Measurements from ENCODE around the gene COP1.
A peak's percentile ranks its signal among the peaks of the same experiment; 100 is the strongest.
"Not testable (repeated sequence)": the region's sequence is repeated elsewhere in the genome, so short reads cannot be mapped to it uniquely, and the experiment has no call there.

The COP1 gene

DNA sequence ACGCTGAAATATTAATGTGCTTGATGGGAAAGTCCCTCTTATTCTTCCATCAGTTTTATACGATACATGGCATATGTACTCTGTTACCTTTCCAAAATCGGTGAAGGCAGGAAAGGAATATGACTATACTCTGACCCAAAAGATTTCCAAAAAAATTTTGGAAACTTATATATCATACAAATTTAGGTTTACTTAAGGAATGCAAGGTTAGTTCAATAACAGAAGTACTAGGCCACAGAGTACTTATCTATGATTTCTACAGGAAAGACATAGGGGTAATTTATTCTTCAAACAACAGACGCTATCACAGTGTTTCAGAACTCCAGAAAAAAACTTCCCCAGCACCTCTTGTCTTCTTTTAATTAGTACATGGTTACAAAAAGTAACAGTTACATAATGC, 84.8 kb downstream of the COP1 start:
- no peak for DNase-seq (ENCODE audit: low spot score)

DNA sequence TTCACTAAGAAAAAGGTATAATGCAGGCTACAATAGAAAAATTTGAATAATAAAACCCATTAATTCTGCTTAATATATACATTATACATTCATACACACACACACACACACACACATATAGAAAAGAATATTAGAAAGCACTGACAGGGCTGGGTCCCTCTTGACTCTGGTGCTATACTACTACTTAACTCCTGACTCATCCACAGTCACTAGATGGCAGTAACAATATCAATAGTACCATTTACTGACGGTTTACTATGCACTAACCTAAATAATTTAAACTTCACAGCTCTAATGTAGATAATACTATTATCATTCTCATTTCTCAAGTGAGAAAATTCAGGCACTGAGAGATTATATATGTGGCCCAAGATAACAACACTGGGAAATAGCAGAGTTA, 87.5 kb downstream of the COP1 start:
- no peak for DNase-seq (ENCODE audit: low spot score)

DNA sequence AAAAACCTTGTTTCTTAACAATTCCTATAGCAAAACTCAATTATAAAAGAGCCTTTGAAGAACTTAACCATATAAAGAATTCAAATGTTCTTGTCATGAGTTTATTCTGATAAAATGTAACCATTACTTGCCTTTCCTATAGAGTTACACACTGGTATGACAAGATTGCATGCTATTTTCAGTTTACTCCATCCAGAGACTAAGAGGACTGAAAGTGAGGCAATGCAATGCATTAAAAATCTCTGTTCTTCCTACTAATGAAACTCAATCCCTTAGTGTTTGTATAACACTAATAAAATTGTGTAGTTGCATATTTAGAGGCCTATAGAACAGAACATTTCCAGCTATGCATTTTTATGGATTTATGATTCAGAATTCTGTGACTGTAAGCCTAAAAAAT, 88.1 kb downstream of the COP1 start:
- DNase-seq (ENCODE audit: low spot score) = no peak

DNA sequence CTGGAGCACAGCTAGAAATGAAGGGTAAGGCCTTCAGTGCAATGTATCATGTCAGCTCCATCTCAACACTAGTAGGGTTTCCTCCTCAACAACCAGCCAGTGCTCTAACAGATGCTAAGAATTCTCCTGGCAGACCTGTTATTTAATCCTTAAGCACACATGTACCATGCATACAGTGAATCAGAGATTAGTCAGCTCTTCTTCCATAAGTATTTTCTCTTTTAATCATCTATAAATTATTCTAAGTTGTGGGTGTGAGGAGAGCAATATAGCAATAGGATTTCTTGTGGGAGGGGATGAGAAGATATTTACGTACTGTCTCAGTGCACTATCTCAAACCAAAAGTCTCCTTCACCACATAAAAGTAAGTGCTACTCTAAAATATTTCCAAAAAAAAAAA, 95.3 kb downstream of the COP1 start:
- DNase-seq (ENCODE audit: low spot score) = no peak

DNA sequence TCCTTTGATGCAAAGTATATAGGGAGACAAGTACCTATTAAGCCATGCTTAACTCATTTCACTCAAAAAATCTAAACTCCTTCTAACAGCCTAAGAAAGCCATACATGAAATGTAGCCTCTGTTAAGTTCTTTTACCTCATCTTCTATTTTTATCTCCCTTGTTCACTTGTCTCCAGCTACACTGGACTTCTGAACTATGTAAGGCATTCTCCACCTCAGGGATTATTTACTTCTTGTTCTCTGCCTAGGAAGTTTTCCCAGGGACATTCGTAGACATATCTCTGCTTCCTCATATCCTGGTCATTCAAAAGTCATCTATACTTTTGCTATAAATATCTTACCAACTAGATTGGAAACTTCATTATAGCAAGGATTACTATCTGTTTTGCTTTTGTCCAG, 96.9 kb downstream of the COP1 start:
- DNase-seq (ENCODE audit: low spot score) = no peak

DNA sequence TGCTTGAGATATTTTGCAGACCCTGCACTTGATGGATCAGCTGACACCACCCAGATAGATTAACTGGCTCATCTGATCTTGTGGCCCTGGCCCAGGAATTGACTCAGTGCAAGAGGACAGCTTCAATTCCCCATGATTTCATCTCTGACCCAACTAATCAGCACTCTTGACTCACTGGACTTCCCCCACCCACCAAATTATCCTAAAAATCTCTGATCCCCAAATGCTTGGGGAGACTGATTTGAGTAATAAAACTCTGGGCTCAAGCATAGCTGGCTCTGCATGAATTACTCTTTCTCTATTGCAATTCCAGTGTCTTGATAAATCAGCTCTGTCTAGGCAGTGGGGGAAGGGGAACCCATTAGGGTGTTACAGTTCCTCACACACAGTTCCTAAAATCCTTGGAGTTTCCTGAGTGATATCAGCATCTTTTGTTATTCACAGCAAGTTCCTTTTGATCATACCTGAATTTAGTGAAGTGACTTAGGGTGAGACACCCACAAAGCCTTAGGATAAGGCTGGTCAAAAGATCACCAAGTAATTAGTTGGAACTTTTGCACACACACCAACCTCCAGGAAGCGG, 104.2 kb downstream of the COP1 start:
- no peak for DNase-seq (ENCODE audit: low spot score)

DNA sequence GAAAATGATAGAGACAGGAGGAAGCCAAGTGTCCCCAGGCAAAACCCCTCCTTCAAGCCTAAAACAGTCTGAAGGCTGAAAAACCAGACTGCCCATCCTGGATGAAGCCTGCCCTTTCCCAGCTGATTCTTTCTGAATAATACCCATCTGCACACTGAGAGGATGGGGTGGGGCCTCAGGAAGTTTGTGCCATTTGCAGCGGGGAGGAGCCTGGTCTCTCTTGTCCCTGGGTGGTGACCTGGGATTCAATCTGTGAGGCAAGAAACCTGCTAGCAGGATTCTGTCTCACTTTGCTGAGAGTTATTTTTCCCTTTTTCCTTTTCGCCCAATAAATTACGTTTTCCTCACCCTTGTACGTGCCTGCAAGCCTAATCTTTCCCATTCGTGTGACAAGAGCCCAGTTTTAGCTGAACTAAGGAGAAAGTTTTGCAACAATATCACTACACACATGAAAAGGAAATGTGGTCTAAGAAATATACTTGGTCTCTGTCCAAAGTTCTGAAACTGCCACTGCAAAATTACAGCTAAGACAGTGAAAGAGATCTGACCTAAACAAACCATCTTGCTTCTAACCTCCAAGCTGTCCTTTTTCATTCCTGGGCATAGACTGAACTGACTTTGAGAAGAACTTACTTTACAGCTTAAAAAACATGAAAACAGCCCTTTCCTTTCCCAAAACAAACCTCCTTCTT, 105.0 kb downstream of the COP1 start:
- no peak for DNase-seq (ENCODE audit: low spot score)

DNA sequence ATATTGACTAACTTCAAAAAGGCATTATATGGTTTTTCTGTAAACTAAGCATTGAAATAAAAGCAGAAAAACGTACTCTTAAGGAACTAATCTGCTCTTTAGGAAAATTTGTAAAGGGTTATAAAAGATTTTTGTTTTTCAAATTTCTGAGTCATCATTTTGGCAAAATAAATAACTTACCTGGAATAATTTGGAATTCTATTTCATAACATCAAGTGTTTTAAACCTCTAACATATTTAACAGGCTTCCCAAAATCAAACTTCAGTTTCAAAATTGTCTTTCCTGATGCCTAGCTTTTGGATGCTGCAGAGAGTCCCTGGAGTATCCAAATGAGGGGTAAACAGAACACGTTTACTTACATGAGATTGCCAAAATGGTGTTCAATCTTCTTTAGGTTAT, 108.5 kb downstream of the COP1 start:
- no peak for DNase-seq (ENCODE audit: low spot score)

DNA sequence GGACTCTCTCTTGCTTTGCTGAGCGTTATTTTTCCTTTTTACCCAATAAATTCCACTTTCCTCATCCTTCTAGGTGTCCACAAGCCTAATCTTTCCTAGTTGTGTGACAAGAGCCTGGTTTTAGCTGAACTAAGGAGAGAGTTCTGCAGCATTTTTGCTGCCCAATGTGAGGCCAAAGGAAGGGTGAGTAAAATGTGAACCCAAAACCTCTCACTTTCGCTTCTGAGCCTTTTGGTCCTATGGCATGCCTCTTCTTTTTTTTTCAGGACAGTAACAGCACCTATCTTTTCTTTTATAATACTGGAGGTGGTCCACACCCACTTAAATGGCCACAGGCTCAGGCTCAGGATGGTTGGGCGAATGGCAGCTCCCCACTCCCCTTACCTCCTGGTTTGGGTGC, 111.1 kb downstream of the COP1 start:
- DNase-seq (ENCODE audit: low spot score) = no peak

DNA sequence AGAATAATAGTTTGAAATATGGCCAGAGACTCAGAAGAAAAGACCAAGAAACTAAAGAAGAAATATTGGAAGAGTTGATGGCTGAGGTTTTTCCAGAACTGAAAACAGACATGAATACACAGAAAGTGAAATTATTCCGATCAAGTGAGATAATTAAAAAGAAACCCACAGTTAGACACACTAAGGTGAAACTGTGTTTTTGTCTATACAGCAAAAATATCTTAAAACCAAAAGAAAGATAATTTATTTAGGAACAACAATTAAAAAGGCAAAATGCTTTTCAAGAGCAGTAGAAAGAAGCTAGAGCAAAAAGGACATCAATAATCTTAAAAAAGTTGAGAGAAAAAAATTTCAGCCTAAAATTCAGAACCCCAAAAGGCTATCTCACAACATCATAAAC, 116.3 kb downstream of the COP1 start:
- DNase-seq (ENCODE audit: low spot score) = no peak

DNA sequence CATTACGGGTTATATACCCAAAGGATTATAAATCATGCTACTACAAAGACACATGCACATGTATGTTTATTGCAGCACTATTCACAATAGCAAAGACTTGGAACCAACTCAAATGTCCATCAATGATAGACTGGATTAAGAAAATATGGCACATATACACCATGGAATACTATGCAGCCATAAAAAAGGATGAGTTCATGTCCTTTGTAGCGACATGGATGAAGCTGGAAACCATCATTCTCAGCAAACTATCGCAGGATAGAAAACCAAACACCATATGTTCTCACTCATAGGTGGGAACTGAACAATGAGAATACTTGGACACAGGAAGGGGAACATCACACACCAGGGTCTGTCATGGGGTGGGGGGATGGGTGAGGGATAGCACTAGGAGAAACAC, 119.3 kb downstream of the COP1 start:
- not testable (repeated sequence) for DNase-seq (ENCODE audit: low spot score)

DNA sequence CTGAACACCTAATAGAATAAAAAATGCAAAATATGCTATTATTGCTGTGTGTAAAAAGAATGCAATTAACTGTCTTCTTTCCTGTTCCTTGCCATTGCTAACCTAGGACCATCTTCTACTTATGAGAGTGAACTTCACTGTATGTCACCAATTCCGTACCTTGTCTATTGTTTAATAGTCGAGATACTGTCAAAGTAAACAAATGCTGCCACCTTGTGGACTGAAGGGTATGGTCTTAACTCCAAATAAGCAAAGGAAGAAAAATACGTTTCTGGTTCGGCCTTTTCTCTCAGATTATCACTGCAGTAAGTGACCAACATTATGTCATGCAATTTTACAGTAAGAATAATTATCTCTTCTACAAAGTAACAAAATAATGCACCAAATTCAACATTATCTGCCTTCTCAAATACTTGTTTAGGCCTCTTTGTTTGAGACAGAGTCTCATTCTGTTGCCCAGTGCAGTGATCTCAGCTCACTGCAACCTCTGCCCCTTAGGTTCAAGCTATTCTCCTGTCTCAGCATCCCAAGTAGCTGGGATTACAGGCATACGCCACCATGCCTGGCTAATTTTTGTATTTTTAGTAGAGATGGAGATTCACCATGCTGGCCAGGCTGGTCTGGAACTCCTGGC, 133.4 kb downstream of the COP1 start:
- DNase-seq (ENCODE audit: low spot score) = peak; percentile 58

DNA sequence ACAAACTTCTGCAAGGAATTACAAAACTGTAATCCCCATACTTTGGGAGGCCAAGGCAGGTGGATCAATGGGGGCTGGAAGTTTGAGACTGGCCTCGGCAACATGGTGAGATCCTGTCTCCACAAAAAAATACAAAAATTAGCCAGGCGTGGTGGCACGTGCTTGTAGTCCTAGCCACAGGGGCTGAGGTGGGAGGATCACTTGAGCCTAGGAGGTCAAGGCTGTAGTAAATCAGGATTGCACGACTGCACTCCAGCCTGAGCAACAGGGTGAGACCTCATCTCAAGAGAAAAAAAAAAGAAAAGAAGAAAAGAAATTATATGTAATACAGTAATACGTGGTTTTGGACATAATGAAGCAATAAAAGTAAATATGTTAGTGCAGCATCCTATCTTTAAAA, 138.2 kb downstream of the COP1 start:
- no peak for DNase-seq (ENCODE audit: low spot score)

DNA sequence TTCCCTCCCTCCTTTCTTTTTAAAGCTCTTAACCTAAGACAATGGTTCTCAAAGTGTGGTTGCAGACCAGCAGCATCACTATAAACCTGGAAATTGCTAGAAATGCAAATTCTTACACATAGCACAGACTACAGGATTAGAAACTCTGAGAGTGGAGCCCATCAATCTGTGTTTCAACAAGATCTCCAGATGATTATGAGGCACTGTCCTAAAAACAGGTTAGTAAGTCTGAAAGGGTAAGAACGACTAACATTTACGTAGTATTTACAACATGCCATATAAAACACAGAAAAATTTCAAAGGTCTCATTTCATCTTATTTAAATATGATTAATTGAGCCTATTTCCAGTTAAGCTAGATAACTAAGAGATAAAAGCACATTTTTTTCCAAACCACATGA, 138.8 kb downstream of the COP1 start:
- no peak for DNase-seq (ENCODE audit: low spot score)

DNA sequence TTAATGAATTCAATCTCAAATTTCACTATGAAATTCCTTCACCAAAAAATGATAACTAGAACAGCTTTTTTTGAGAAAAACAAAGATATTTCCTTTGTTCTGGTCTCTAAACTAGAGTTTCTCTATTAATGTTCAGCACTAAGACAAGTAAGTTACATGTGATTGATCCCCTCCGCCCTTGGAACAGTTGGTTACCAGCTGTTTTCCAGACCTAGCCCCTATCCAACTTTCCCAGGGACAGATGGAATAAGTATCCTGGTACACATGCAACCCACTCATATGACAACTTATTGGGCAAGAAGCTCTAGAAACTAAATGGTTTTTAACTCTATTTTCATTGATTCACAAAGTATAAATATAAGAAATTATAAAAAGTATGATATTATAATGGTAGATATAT, 140.4 kb downstream of the COP1 start:
- no peak for DNase-seq (ENCODE audit: low spot score)

DNA sequence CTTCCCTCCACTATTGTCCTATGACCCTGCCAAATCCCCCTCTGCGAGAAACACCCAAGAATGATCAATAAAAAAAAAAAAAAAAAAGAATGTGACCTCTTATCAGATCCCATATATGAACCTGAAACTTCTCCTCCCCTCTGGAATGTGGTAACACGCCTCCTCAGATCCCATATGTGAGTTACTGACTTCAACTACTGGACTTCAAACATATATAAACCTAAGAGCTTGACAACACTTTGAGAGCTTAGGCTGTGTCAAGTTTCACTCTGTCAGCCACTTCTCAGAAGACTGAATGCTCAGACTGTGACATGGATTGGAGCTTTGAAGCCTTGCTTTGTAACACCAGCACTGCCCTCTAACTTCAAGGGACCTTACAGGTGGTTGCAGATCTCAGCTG, 148.4 kb downstream of the COP1 start:
- DNase-seq (ENCODE audit: low spot score) = no peak

DNA sequence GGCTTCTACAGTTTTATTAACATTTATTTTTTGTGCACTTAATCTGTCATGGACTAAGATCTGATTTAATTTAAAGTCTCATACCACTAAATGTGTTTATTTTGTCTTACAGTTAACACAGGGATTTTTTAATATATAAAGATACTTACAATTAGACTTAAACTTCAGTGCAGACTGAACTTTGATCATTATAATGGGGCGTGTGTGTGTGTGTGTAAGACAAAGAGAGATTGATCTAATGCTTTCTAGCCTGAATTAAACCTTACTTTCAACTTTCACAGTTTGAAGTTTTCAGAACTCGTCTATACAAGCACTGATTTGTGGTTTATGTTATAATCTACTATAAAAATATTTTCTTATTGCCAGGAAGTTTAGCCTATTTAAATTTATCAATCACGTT, 150.8 kb downstream of the COP1 start:
- DNase-seq (ENCODE audit: low spot score) = no peak

DNA sequence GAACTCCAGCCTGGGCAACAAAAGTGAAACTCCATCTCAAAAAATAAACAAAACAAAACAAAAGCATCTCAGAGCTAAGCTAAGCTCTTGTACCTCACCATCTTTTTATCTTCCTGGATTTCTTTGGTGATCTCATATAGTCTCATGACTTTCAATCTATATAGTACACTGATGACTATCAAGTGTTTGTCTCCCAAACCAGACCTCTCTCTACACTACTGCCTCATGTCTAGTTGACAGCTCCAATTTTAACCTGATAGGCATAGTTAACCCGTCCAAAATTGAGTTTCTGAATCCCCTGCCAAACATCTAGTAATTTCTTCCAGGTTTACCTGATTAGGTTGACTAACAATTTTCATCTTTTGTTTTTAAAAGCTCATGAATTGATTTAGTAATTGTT, 151.7 kb downstream of the COP1 start:
- DNase-seq (ENCODE audit: low spot score) = no peak

DNA sequence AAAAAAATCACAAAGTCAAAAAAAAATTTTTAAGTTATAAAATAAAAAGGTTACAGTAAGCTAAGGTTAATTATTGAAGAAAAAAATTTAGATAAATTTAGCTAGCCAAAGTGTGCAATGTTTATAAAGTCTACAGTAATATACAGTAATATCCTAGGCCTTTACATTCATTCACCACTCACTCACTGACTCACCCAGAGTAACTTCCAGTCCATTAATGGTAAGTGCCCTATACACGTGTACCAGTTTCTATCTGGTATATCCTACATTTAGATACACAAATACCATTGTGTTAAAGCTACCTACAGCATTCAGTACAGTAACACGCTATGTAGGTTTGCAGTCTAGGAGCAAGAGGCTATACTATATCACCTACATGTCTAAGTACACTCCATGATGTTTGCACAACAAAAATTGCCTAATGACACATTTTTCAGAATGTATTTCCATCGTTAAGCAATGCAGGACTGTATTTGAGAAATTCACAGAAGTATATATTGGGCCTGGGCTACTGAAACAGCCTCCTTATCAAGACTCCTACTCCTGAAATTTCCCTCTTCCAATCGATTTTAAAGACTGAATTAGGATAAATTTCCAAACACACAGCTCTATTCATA, 155.1 kb downstream of the COP1 start:
- no peak for DNase-seq (ENCODE audit: low spot score)

DNA sequence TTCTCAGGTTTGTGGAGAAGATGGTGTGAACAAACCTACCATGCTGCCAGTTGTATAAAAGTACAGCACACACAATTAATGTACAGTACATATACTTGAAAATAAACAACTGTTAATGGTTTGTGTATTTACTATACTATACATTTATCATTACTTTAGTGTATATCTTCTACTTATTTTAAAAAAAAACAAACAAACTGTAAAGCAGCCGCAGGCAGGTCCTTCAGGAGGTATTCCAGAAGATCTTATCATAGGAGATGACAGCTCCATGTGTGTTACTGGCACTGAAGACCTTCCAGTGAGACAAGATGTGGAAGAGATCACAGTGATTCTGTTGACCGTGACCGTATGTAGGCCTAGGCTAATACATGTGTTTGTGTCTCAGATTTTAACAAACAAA, 155.7 kb downstream of the COP1 start:
- no peak for DNase-seq (ENCODE audit: low spot score)

DNA sequence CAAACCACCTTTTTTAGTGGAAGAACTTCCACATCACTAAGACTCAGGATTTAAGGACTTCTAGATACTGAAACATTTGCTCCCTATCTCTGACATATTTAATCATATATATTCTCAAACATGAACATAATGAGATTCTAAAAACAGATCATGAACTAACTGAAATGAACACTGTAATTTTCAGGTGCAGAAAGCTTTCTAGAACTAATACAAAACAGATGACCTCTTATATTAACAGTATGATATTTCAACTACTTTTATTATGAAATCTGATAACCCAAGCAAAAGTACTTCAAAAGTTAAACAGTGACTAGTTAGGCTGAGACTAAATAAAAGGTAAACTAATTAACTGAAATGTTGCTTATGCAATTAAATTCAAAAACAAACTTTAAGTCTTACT, 157.5 kb downstream of the COP1 start:
- no peak for DNase-seq (ENCODE audit: low spot score)

DNA sequence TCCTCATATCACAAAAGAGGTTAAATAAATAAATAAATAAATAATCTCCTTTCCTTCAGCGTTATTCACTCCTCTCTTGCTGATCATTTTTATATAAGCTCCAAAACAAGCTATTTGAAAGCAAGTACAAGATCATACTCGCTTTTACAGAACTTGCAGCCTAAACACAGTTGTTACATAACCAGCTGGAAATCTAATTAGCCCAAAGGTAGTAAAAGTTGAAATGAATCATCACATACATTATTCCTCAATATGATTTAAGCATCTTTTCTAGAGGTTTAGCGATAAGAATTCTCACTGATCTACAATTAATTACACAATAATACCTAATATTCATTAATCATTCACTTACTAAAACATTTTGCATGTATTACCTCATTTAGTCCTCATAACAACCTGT, 160.2 kb downstream of the COP1 start:
- DNase-seq (ENCODE audit: low spot score) = no peak

DNA sequence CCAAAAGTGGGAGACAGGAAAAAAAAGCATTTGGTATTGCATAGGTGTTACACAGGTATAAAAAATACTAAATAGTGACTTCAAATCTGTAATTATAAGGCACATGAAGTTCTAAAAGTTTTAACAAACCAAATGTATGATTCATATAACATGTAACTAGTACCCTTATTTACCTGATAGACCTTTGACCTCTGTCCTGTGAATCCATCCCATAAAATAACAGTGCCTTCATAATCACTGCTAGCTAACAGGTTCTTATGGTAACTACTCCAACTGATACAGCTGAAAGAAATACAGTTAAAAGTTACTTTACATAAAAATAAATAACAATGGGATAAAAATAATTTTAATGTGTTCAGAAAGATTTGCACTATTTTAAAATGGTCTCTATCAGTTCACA, 163.5 kb downstream of the COP1 start:
- DNase-seq (ENCODE audit: low spot score) = no peak

DNA sequence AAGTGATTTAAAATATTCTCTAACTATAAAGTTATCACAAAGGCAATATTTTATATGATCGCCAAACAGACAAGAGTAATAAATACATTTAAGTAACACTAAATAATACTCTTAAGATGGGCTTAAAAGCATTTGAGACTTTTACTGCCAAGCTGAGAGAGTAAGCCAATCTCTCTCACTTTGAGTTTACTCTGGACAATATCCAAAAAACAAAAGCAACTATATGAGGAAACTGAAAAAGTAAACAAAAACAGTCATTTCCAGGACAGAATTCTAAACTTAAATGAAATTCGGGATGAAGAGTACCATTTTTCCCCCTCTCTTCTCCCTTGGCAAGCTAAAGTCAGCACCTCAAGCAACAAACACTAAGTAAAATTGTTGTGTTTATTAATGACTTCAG, 173.2 kb downstream of the COP1 start:
- DNase-seq (ENCODE audit: low spot score) = no peak
